Right lobe of liver (tissue), 6 donors: ENCODE results near the gene WFDC2. TPM values are rescaled to one million over a fixed set of nuclear protein-coding genes. Genes with fewer than 3 reads are reported as not detected.

ENCODE experiments used
- ATAC-seq, 4 donors: fragments of 200-7000 bp; cut with Tn5 transposase; one replicate each; pipeline ENCODE4 v1.9.1; 2020; ENCODE audit warnings: mild to moderate bottlenecking in 4 of 4, moderate library complexity in 4 of 4
- DNase-seq, 3 donors: peaks; one replicate each; pipeline ENCODE4 v3.0.0-alpha.2; 2020
- H3K27ac ChIP-seq, 3 donors: fragments of 200-600 bp; one replicate each; pipeline ENCODE4 v1.8.0; 2022
- H3K27me3 ChIP-seq, 2 donors: fragments of 200-600 bp; one replicate each; pipeline ENCODE4 v1.8.0; 2022
- H3K36me3 ChIP-seq, 4 donors: fragments of 200-600 bp; sonication (generic) in 1 of 4; one replicate each; pipeline versions ENCODE4 v1.5.1 to v1.8.0; 2017 to 2022; ENCODE audit warnings: control low read depth in 1 of 4
- H3K4me1 ChIP-seq, 4 donors: fragments of 200-600 bp; sonication (generic) in 1 of 4; one replicate each; pipeline versions ENCODE4 v1.5.1 to v1.8.0; 2017 to 2022; ENCODE audit warnings: control low read depth in 1 of 4
- H3K4me3 ChIP-seq, 3 donors: fragments of 200-600 bp; one replicate each; pipeline ENCODE4 v1.8.0; 2022
- H3K9me3 ChIP-seq, 4 donors: fragments of 200-600 bp; sonication (generic) in 1 of 4; one replicate each; pipeline versions ENCODE4 v1.5.1 to v1.8.0; 2017 to 2022; ENCODE audit warnings: control low read depth in 1 of 4
- POLR2A ChIP-seq: fragments of 450-650 bp; IDR thresholded peaks from one replicate; pipeline ENCODE4 v1.6.1; 2017; ENCODE audit warnings: antibody characterized with exemption, mild to moderate bottlenecking
- WGBS: methylation state at CpG from one replicate; pipeline ENCODE4 v1.1.6; 2018; ENCODE audit warnings: low coverage, low lambda C conversion rate; ENCODE audit not compliant: insufficient coverage; ENCODE audit errors: missing lambda C conversion rate; 5-methylcytosine and 5-hydroxymethylcytosine counted together
- intact Hi-C, 2 donors: fragments of 100-400 bp; cut with DNase I; formaldehyde crosslinking; loops; one replicate each; pipeline versions ENCODE4 v1.11.2 to v1.14.1; 2022
- total RNA-seq, 6 experiments: library from RNA; depleted of rRNA in 2 of 6; stranded (reverse); fragments of >200 nt in 2 of 6; fragmentation: NEBNext Ultra II Directional in 3 of 6; extraction: Animal tissue kit (Norgen Biotek cat#: 25700) in 3 of 6; gene quantifications; one replicate each; pipeline versions ENCODE4 v1.1.0 to v1.2.4, GENCODE V29; 2016 to 2023
- TF ChIP-seq, protein P1 (sequence below), 4 donors: fragments of 200-600 bp in 3 of 4; fragments of 450-650 bp in 1 of 4; IDR thresholded peaks; one replicate each; pipeline versions ENCODE4 v1.5.1 to v1.8.0; 2016 to 2022; ENCODE audit warnings: antibody characterized with exemption in 4 of 4, mild to moderate bottlenecking in 2 of 4
- donor health status: DM: no; HTN: yes; CAD: no.
- donor health status: DM: no; HTN: no; CAD: no.
- donor health status: DM: no; HTN: no; CAD: no.
- donor health status: DM: no; HTN: yes; CAD: no.
- donor health status: DM: no; HTN: yes; CAD: no.

WFDC2 gene
- total RNA-seq, 6 experiments from 2014 or later: 0.77 to 2.8 (median 1.8) TPM; not detected in 1

DNA sequence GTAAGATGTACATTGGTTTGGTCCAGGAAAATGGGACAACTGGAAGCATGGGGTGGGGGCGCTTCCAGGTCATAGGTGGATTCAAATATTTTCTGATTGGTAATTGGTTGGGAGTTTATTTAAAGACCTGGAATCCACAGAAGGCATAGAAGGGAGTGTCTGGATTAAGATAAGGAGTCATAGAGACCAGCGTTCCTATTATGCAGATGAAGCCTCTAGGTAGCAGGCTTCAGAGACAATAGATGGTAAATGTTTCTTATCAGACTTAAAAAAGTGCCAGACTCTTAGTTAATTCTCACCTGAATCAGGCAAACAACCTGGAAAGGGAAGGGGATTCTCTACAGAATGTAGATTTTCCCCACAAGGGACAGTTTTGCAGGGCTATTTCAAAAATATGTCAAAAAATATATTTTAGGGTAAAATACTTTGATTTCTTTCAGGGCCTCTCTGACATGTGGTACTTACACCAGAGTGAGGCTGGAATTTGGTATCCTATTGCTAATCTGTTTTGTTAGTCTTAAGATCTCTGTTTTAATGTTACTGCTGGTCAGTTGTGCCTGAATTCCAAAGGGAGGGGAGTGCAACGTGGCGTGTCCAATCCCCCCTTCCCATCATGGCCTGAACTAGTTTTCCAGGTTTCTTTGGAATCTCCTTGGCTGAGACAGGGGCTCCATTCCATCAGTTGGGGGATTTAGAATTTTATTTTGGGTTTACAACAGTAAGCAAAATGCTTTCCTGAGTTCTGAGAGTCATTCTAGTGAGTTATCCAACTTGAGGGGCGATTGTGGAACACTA lies 28.5 kb upstream of the WFDC2 start:
- no peak for DNase-seq
- H3K27ac ChIP-seq: no peak overlapping the region
- 75% methylated on average over 5 of the region's 5 CpGs for WGBS
- H3K9me3 ChIP-seq: no peaks in the 10 kb centered on the region
- ATAC-seq: no peak
- TF ChIP-seq POLR2A: no peak
- TF ChIP-seq, protein P1, sequence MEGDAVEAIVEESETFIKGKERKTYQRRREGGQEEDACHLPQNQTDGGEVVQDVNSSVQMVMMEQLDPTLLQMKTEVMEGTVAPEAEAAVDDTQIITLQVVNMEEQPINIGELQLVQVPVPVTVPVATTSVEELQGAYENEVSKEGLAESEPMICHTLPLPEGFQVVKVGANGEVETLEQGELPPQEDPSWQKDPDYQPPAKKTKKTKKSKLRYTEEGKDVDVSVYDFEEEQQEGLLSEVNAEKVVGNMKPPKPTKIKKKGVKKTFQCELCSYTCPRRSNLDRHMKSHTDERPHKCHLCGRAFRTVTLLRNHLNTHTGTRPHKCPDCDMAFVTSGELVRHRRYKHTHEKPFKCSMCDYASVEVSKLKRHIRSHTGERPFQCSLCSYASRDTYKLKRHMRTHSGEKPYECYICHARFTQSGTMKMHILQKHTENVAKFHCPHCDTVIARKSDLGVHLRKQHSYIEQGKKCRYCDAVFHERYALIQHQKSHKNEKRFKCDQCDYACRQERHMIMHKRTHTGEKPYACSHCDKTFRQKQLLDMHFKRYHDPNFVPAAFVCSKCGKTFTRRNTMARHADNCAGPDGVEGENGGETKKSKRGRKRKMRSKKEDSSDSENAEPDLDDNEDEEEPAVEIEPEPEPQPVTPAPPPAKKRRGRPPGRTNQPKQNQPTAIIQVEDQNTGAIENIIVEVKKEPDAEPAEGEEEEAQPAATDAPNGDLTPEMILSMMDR (IDR thresholded peaks at IDR 0.05): no peak
- no peaks in the 10 kb centered on the region for H3K4me1 ChIP-seq
- H3K36me3 ChIP-seq: no peaks in the 10 kb centered on the region
- no peak overlapping the region for H3K4me3 ChIP-seq
- intact Hi-C loops: loop anchor here in 1 of 2 donors (5.0 to 10.0 kb wide), 2 partner anchors 66 to 124 kb away; partner anchors contain the start of gene TP53TG5
- H3K27me3 ChIP-seq: no peaks in the 10 kb centered on the region

DNA sequence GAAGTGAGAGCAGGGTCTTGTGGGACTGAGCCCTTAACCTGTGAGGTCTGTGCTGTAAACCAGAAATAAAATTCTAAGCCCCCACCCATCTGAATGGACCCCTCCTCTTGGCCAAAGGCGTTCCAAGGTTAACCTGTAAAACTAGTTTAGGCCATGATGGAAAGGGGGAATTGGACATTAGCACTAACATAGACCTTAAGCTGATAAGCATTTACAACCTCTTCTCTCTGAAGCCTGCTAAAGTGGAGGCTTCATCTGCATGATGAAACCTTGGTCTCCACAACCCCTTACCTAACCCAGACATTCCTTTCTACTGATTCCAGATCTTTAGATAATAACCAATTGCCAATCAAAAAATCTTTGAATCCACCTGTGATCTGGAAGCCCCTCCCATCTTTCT lies 27.8 kb upstream of the WFDC2 start:
- TF ChIP-seq, protein P1 (IDR thresholded peaks at IDR 0.05): no peak
- no peak for TF ChIP-seq POLR2A
- no peak for ATAC-seq
- Histone ChIP-seq H3K36me3 (no peaks in the 10 kb centered on the region), H3K9me3 (no peaks in the 10 kb centered on the region), H3K4me3 (no peak overlapping the region), H3K27me3 (no peaks in the 10 kb centered on the region), H3K4me1 (no peaks in the 10 kb centered on the region), H3K27ac (no peak overlapping the region)
- intact Hi-C loops: loop anchor here in 1 of 2 donors (5.0 to 10.0 kb wide), 2 partner anchors 67 to 124 kb away; partner anchors contain the start of gene TP53TG5
- WGBS: no CpG with 5 or more reads among the region's 1 CpG
- DNase-seq: no peak

DNA sequence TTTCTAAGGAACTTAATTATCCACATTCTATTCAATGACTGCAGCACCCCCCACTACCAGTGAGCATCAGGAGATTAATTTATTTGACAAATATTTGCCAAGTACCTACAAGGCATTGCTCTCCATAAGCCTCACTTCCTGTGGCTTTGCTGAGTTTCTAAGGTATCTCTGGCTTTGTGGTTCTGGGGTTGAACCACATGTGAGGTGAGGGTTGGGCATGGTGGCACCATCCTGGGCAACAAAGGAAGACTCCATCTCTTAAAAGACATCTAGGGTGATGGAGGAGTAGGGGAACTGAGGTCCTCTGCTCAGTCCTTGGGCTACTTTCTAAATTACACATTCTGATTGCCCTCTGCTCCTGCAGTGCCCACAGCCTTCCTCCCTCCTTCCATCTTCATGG lies 25.5 kb upstream of the WFDC2 start:
- H3K27ac ChIP-seq: no peak overlapping the region
- no peaks in the 10 kb centered on the region for H3K36me3 ChIP-seq
- no peaks in the 10 kb centered on the region for H3K27me3 ChIP-seq
- TF ChIP-seq POLR2A: no peak
- TF ChIP-seq, protein P1 (IDR thresholded peaks at IDR 0.05): no peak
- H3K4me3 ChIP-seq: no peak overlapping the region
- no peak for ATAC-seq
- H3K9me3 ChIP-seq: no peaks in the 10 kb centered on the region
- no peak for DNase-seq
- no peaks in the 10 kb centered on the region for H3K4me1 ChIP-seq
- intact Hi-C loops: loop anchor here in 1 of 2 donors (5.0 to 10.0 kb wide), 2 partner anchors 69 to 127 kb away; partner anchors contain the start of gene TP53TG5

DNA sequence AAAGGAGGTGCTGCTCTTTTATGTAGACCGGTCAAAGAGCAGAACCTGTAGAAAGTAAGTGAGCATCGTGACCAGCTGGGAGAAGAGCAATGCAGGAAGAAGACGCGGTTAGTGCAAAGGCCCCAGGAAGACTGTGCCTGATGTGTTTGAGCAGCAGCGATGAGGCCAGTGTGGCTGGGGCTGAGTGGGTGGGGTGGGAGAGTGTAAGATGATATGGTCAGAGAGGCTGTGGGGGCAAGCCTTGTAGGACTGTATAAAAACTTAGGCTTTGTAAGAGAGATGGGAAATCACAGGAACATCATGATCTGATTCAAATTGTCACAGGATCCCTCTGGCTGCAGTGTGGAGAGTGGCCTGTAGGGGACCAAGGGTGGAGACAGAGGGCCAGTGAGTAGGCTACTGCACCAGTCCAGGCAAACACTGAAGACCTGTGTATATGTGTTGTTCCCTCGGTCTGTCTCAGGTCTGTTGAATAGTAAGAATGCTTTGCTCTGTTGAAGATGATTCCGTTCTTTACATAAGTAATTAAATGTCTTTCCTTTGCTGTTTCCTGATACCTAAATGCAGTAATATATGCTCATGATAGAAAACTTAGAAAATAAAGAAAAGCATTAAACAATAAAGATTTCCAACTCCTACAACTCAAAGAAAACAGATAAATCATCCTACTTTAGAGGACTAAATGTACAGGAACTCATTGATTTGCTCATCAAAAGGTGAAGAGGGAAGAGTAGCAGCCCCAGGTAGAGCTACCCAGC lies 23.6 kb upstream of the WFDC2 start:
- Histone ChIP-seq H3K27ac (no peak overlapping the region), H3K9me3 (no peaks in the 10 kb centered on the region), H3K27me3 (no peaks in the 10 kb centered on the region), H3K4me1 (no peaks in the 10 kb centered on the region), H3K36me3 (no peaks in the 10 kb centered on the region), H3K4me3 (no peak overlapping the region)
- intact Hi-C loops: loop anchor here in 1 of 2 donors (10.0 kb wide), 1 partner anchor 71 kb away; the partner anchor contains the start of gene TP53TG5
- no peak for DNase-seq
- whole genome bisulfite sequencing: 55% methylated on average over 7 of the region's 7 CpGs
- peak; percentile 58 to 79 (median 78) for ATAC-seq
- TF ChIP-seq, protein P1 (IDR thresholded peaks at IDR 0.05): peak; percentile 33 to 49 (median 46)
- no peak for TF ChIP-seq POLR2A
